Stimulated activated CD4-positive, alpha-beta T cell treated with anti-CD3 and anti-CD28 coated beads, Interleukin-4, amount 100 ng/mL, for 1 hour (primary cell): ENCODE measurements around the gene EPB41L1.

Experiments
- DNase-seq: peaks from one replicate; pipeline ENCODE4 v3.0.0-alpha.2; 2020

Gene EPB41L1

GRCh38 chr20:36157610-36158009 is 3.1 kb downstream of the EPB41L1 start:
- DNase-seq: no peak

DNA sequence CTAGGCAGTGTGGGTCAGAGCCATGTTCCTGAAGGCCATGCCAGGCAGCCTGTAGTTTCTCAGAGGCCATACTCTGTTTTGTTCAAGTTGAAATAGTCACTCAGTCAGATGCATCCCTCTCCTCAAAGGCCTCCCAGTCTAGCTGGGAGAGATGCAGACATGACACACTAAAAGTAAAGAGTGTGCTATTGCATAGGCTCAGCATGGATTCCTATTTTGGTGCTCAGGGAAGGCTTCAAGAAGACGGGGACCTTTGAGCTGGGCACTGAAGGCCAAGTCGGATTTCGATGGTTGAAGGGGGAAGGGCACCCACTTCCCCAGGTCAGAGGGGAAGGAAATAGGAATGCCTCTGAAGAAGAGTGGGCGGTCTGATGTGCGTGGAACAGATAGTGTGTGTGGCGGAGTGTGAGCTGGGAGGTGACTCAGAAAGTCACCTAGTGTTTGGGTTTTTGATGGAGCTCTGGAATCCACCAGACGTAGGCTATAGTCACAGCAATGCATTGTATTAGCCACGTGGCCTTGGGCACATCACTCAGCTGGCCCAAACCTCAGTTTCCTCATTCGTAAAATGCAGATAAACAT is 3.7 kb downstream of the EPB41L1 start:
- DNase-seq: no peak

DNA sequence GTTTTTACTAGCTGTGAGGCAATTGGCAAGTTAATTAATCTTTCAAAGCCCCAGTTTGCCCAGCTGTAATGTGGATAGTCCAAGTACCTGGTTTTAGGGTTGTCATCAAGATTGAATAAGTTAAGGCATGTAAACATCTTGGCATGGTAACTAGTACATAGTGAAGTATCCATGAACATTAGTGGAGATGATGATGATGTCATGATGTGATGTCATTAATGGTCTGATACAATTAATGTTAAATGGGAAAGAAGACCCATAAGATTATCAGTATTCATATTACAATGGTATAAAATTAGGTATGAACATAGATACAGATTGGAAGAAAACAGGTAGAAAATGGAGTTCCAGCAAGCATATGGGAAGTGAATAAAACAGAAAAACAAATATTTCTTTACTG is 5.3 kb downstream of the EPB41L1 start:
- DNase-seq: no peak

DNA sequence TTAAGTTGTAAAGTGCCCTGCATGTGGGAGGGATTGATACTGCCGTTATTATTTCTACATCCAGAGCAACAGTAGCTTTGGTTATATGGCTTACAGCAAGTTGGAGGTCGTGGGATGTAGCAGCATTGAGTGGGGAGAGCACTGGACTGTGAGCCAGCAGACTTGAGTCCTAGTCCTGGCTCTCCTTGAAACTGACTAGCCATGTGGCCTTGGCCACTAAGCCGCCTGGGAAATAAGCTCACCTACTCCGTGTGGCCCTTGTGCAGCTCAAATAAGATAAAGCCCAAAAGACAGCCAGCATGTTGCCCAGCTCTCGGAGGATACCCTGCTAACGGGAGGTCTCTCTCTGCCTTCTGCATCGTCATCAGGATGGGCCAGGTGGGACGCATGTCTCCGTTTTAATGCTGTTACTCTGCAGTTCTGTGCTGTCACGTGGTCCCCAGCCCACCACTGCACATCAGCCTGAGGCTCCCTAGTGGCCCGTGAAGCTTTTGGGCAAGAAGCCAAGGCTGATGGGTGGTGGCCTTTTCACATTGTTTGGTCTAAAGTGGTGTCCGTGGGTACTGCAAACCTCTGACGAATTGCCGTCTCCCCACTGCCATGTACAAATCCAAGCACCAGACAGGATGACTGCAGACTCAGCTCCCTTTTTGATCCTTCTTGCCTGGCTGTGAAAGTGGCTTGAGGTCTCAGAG is 7.9 kb downstream of the EPB41L1 start:
- DNase-seq: no peak

DNA sequence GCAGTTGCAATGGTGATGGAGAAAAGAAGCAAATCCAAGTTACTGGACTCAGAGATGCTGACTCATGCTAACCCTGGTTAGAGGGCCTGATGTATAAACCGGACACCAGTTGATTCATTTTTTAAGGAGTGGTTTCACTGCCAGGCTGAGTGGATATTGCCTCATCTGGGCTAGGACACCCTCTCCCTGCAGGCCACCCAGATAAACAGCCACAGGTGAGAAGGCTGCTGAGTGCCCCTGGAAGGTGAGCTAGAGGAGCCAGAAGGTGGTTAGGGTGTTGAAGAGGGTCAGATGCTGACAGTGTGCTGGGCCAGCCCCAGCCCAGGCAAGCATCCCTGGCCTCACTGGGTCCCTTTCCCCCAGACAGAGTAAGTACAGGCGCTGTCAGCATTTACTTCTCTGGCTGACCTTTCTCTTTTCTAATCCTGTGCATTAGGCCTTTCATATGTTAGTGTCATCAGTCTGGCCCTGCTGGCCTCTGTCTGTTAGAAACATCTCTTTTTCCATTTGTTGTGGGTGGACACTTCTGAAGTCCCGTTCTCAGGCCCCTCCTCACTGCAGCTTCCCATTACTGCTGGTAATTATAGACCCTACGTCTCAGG is 13.5 kb downstream of the EPB41L1 start:
- DNase-seq: no peak

DNA sequence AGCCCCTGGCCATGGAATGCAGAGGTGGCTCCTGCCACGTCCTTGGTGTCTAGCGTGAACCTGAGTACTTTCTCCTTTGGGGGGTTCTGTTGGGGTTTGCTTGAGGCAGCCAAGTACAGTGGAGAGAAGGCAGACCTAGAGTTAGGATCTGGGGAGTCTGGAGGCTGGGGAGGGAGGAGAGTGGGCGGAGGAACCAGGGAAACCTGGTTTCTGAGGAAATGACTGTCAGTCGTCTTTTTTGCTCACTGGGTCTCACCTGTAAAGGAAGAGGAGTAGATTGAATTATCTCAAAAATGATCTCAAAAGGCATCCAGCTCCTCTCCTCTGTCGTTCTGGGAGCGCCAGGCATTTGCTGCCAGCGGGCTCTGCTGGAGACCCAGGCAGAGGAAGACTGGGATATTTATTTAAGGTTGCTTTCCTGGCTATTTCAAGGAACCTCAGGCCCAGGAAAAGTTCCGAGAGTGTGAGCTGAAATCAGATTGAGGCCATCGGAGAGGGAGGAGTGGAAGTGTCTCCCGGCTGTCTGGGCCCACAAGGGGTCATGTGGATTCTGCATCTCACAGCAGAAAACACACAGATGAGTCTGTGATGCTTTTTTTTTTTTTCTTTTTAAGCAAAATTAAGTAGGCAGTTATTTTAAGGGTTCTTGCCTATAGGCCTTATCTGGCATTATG is 16.1 kb downstream of the EPB41L1 start:
- DNase-seq: no peak

- DNase-seq: no peak
Observed at GRCh38 chr20:36173451-36173933, 19.0 kb downstream of the EPB41L1 start.

GRCh38 chr20:36175016-36175415 is 20.5 kb downstream of the EPB41L1 start:
- no peak for DNase-seq

DNA sequence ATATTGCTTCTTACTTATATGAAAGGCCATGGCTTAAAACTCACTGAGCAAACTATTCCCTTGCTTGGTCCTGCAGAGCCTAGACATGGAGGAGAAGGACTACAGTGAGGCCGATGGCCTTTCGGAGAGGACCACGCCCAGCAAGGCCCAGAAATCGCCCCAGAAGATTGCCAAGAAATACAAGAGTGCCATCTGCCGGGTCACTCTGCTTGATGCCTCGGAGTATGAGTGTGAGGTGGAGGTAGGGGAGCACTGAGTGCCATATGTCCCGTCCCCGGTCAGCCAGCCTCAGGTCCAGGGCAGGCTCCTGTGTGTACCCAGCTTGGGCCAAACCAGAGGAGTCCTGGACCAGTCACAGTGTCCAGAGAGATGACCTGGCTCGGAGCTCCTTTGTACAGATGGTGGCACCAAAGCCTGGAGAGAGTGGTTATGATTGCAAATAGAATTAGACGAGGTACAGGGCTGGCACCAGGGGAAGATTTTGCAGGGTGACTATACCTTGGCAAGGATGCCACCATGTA is 21.0 kb downstream of the EPB41L1 start:
- no peak for DNase-seq

DNA sequence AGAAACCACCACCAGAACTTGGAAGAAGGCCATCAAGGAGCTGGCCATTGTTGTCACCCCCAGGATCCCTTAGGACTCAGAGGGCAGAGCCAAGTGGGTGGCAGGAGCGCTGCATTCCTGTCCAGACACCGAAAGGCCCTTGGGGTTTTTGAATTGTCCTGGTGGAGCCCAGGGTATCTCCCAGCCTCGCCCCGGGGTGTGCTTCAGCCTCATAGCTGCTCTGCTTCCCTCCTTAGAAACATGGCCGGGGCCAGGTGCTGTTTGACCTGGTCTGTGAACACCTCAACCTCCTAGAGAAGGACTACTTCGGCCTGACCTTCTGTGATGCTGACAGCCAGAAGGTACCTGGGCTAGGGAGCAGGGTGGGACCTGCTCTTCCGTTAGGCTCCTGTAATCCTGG is 23.2 kb downstream of the EPB41L1 start:
- DNase-seq: no peak

DNA sequence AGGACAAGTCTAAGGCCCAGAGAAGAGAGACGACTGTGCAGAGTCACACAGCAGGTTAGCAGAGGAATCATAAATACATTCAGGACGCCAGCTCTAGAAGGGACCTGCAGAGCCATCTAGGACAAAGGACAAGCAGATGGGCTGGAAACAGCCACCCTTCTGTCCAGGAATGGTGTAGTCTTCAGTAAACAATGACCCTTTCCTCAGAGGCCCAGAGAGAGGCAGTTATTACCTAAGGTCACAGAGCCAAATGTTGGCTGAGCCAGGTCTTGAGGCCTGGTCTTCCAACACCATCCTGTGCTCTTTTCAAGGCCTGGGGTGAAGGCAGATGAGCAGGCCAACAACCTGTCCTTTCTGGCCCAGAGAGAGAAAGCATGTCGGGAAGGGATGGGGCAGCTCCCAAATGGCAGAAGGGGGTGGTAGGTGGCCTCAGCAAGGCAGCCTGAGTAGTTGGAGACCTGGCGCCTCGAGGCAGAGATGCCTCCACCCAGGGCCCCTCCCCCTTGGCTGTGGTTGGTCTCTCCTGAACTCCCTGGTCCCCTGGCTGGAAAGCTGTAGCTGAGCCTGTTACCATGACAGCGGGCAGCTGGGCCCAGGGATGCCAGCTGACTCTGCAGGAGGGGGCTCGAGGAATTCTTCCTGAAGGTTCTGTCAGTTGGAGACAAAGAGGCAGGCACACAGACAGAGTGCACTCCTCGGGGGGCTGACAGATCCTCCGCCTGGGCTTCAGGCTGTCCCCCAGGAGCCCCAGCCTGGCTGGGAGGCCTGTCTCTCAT is 24.8 kb downstream of the EPB41L1 start:
- no peak for DNase-seq

GRCh38 chr20:36180323-36180722 is 25.8 kb downstream of the EPB41L1 start:
- no peak for DNase-seq

DNA sequence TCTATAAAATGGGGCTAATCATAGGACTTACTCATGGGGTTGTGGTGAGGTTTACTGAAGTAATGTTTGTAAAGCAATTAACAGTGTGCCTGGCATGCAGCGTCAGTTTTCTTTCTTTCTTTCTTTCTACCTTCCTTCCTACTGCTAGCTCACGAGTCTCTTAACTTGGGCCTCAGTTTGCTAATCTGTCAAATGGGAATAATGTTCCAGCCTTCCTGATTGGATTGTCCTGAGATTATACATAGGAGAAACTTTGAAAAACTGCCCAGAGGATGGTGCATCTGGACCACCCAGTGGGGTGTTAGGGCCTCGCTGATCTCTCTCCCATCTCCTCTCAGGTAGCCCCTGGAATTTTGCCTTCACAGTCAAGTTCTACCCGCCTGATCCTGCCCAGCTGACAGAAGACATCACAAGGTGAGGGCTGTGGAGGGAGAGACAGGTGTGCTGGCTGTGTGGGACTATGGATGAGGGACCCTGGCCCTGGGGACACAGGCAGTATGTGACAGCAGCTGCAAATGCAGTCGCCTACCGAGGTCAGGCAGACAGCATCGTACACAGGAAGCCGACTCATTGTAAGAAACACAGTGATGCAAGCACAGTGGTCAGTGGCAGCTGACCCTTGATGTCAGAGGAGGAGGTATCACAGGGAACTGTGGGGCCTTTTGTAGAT is 27.5 kb downstream of the EPB41L1 start:
- DNase-seq: no peak

- DNase-seq: no peak
Observed at GRCh38 chr20:36182604-36183154, 28.1 kb downstream of the EPB41L1 start.

DNA sequence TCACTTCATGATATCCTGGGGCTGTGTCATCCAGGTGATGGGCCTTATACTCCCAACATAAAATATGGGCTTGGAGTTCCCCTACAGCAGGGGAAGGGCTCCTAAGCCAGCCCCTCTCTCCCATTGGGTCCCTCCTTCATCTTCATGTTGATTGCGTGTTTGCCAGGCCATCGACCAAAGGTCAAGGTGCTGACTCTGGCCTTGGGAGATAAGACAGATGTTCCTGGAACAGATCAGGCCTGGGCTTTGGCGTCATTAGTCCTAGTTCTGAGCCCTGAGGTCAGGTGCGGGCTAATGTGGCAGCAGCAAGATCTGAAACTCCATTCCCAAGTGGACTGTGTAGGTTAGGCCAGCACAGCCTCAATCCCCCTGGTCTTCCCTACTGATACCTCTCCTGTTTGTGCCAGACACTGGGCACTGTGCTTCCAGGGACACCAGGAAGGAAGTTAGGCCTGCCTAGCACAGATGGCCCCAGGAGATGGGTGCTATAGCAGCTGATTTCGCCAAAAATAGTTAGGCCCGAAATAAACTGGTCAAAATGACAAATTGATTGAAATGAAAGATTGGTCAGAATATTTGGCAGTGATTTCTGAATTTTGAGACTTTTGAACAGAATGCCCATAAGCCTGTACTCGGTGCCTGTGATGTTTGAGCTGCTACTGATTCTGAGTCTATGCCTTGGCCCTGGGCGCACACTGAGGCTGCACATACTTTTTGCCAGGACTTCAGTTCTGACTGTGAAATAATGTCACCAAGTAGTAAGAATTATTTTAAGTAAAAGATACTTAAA is 28.8 kb downstream of the EPB41L1 start:
- no peak for DNase-seq

GRCh38 chr20:36184816-36185776 is 30.6 kb downstream of the EPB41L1 start:
- no peak for DNase-seq

DNA sequence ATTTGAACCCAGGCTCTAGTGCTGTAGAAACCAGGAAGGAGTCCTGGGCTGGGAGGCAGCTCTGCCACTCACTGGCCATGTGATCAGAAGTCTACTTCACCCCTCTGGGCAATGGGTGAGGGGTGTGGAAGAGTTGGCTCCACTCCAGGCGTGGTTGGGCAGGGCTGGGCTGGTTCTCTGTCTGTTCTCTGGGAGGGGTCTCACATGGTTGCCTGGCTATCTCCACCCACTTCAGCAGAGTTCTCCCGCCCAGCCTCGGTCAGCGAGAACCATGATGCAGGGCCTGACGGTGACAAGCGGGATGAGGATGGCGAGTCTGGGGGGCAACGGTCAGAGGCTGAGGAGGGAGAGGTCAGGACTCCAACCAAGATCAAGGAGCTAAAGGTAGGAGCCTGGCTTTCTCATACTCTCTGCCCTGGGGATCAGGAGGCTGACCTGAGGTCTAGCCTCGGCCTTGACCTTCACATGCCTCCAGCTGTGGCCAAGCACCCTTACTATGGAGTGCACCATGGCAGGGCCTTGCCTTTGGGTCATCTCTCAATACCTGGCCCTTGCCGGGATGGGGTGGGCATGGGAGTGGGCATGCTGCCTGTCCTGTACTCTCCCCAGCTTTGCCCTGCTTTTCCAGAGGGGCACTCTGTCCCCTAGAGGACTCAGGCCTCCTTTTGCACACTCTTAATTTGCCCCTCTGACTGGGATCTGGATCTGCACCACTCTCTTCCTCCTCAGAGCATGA is 39.6 kb downstream of the EPB41L1 start:
- DNase-seq: no peak

- DNase-seq: no peak
Observed at GRCh38 chr20:36196676-36197075, 42.1 kb downstream of the EPB41L1 start.

GRCh38 chr20:36197271-36197670 is 42.7 kb downstream of the EPB41L1 start:
- DNase-seq: no peak
